ENCODE measurements around the gene MAGI2.
"Not testable (repeated sequence)": the region's sequence is repeated elsewhere in the genome, so short reads cannot be mapped to it uniquely, and the experiment has no call there.

MAGI2 gene

GRCh38 chr7:78299088-78299487 lies 1154.4 kb downstream of the MAGI2 start:
- DNase-seq (ENCODE audit: low read depth in 2 of 2), result no peak

- DNase-seq (ENCODE audit: low read depth in 2 of 2), result no peak
Measured at GRCh38 chr7:78296644-78297371, 1156.7 kb downstream of the MAGI2 start.

- DNase-seq (ENCODE audit: low read depth in 2 of 2), result no peak
Measured at GRCh38 chr7:78296046-78296597, 1157.3 kb downstream of the MAGI2 start.

- not testable (repeated sequence) for DNase-seq (ENCODE audit: low read depth in 2 of 2)
Measured at GRCh38 chr7:78289471-78289870, 1164.0 kb downstream of the MAGI2 start.

GRCh38 chr7:78284945-78285344 lies 1168.5 kb downstream of the MAGI2 start:
- DNase-seq (ENCODE audit: low read depth in 2 of 2), result no peak

GRCh38 chr7:78280276-78280675 lies 1173.2 kb downstream of the MAGI2 start:
- no peak for DNase-seq (ENCODE audit: low read depth in 2 of 2)

- no peak for DNase-seq (ENCODE audit: low read depth in 2 of 2)
Measured at GRCh38 chr7:78279457-78279856, 1174.0 kb downstream of the MAGI2 start.

GRCh38 chr7:78279032-78279431 lies 1174.4 kb downstream of the MAGI2 start:
- no peak for DNase-seq (ENCODE audit: low read depth in 2 of 2)

- no peak for DNase-seq (ENCODE audit: low read depth in 2 of 2)
Measured at GRCh38 chr7:78267141-78267540, 1186.3 kb downstream of the MAGI2 start.

GRCh38 chr7:78265486-78265885 lies 1188.0 kb downstream of the MAGI2 start:
- DNase-seq (ENCODE audit: low read depth in 2 of 2), result no peak

- no peak for DNase-seq (ENCODE audit: low read depth in 2 of 2)
Measured at GRCh38 chr7:78265071-78265470, 1188.4 kb downstream of the MAGI2 start.

GRCh38 chr7:78264105-78264504 lies 1189.4 kb downstream of the MAGI2 start:
- DNase-seq (ENCODE audit: low read depth in 2 of 2), result no peak

- no peak for DNase-seq (ENCODE audit: low read depth in 2 of 2)
Measured at GRCh38 chr7:78261739-78262138, 1191.7 kb downstream of the MAGI2 start.

GRCh38 chr7:78261302-78261701 lies 1192.2 kb downstream of the MAGI2 start:
- no peak for DNase-seq (ENCODE audit: low read depth in 2 of 2)

- no peak for DNase-seq (ENCODE audit: low read depth in 2 of 2)
Measured at GRCh38 chr7:78260826-78261225, 1192.6 kb downstream of the MAGI2 start.

GRCh38 chr7:78254726-78255055 lies 1198.8 kb downstream of the MAGI2 start:
- no peak for DNase-seq (ENCODE audit: low read depth in 2 of 2)

- no peak for DNase-seq (ENCODE audit: low read depth in 2 of 2)
Measured at GRCh38 chr7:78253850-78254725, 1199.4 kb downstream of the MAGI2 start.

- no peak for DNase-seq (ENCODE audit: low read depth in 2 of 2)
Measured at GRCh38 chr7:78248867-78249266, 1204.6 kb downstream of the MAGI2 start.

- no peak for DNase-seq (ENCODE audit: low read depth in 2 of 2)
Measured at GRCh38 chr7:78247910-78248689, 1205.4 kb downstream of the MAGI2 start.

GRCh38 chr7:78240179-78240578 lies 1213.3 kb downstream of the MAGI2 start:
- not testable (repeated sequence) for DNase-seq (ENCODE audit: low read depth in 2 of 2)

GRCh38 chr7:78234634-78235033 lies 1218.8 kb downstream of the MAGI2 start:
- DNase-seq (ENCODE audit: low read depth in 2 of 2), result no peak

GRCh38 chr7:78232806-78233205 lies 1220.7 kb downstream of the MAGI2 start:
- no peak for DNase-seq (ENCODE audit: low read depth in 2 of 2)

Measured in stimulated activated CD8-positive, alpha-beta memory T cell treated with anti-CD3 and anti-CD28 coated beads, Interleukin-7, amount 100 ng/mL, for 4 hours (primary cell).